Brain pericyte (primary cell): ENCODE data around the gene TSC22D3.

Source experiments
- DNase-seq: peaks from one replicate; pipeline ENCODE4 v3.0.0-alpha.2; 2012; ENCODE audit warnings: low read depth, low spot score

TSC22D3 gene

GRCh38 chrX:107730991-107731766 is 44.4 kb downstream of the TSC22D3 start:
- DNase-seq: no peak

DNA sequence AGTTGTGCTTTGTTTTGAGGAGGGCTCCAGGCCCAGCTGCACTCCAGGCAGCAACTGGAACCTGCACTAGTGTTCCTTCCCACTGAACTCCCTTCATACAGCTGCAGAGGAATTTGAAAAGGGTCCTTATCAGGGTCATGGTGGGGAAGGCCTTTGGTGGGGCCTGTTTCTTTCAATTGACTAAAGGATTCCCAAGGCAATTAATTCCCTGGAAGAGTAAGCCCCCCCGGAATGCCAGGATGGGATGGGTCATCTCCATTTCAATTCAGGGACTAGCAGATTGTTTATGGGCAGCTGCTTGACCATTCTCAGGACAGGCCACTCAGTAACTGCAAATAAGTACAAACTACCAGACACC is 45.3 kb downstream of the TSC22D3 start:
- no peak for DNase-seq

DNA sequence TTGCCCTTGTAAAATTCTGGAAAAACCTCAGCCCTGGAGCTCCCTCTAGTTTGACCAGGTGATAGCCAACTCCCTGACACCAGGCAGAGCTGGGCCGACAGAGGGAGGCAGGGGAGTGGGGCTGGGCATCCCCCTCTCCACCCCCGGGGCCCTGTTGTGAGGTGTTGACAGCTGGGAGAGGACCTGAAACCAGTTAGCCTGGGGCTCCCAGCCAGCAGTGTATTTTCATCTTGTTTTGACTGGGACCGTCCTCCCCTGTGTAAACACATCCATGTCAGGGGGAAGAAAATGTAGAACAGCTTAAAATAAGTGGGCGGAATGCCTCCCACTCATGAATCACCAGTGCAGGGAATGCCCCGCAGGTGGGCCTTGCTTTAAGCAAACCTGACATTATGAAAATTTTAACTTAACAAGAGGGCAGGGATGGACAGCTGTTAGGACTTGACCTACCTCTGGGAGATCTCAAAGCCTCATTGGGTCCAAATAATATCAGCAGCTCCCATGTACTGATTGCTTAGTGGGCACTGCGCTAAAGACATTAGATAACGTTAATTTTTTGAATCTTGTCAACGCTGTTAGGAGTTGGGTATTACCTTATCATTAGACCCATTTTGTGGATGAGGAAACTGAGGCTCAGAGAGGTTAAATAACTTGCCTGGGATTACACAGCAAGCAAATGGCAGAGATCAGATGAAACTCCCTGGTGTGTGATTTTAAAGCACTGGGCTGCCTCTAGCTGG is 45.9 kb downstream of the TSC22D3 start:
- no peak for DNase-seq

- DNase-seq: no peak
These were observed 47.1 kb downstream of the TSC22D3 start for GRCh38 chrX:107728371-107729099.

DNA sequence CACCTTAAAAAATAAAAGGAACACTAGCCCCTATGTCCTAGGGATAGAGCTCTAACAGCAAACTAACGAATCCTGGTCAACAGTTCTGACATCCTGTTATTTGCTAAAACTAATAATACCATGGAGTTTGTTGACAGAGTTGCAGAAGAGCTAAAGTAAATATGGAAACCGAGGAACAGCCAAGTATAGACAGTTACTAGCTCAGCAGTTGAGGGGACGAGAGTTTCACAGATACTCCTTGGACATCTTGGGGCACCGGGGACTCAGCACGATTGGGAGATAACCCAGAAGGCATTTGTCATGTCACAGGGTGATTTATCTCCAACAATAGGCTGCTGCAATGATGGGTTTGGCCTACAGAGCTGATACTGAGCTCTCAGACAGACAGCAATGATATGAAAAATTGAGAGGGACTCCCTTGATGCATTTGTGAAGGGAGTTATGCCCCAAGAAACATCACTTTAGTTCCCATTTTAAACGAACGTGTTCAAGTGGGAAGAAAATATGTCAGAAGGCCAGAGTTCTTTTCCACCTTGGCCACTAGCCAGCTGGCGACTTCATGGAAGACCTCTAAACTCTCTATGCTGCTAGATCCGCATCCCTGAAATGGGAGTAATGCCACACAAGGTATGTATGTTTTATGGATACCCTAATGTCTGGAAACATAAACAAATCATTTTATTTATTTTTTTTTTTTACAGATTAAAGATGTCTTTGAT is 48.6 kb downstream of the TSC22D3 start:
- DNase-seq: no peak

DNA sequence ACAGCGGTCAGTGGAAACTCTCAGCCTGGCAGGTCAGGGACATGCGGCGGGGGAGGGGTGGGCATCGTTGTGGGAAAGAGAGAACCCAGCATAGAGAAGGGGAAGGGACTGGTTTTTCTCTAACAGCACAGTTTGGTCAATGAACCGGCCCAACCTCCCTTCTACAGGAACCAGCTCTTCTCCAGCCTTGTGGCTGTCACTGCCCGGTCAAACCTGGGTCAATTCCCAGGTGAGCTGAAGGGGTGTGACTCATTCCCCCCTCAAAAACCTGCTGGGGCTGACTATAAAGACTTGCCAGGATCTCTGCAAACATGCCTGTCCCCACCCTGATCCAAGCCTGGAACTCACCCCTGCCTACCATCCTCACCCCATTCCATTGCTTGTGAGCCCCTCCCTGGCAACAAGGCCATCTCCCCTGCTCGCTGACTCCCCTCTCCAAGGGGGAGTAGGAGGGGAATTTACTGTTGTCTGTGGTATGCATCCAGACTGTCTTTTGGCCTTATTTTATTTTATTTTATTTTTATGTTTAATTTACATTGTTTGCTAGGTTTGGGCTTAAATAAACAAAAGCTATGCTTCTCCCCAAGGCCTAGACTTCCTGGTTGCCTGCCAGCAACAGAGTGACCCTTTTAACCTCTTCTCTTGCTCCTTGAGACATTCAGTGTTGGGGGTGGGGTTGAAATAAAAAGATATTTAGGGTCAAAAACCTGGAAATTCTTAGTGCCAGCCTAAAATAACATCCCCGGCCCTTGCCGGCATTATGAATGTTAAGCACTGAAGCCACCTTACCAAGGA is 49.6 kb downstream of the TSC22D3 start:
- no peak for DNase-seq

- DNase-seq: no peak
These were observed 50.9 kb downstream of the TSC22D3 start for GRCh38 chrX:107724653-107725052.

DNA sequence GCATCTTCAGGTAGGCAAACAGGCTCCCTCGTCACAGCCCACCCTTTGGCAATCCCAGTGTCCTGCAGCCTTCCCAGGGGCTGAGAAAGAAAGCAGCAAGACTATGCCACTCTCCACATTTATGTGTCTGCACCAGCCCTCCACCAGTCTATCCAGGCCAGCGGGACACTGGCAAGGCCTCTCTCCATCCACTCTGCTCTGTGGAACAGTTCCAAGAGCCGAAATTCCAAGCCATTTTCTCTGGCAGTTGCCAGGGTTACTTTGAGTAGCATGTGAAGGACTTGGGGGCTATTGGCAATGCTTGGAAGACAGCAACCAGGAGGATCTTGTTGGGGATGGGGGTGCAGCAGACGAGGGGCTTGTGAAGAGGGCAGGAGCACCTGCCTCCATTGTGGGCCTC is 52.1 kb downstream of the TSC22D3 start:
- no peak for DNase-seq

GRCh38 chrX:107721966-107722707 is 53.5 kb downstream of the TSC22D3 start:
- DNase-seq: no peak

DNA sequence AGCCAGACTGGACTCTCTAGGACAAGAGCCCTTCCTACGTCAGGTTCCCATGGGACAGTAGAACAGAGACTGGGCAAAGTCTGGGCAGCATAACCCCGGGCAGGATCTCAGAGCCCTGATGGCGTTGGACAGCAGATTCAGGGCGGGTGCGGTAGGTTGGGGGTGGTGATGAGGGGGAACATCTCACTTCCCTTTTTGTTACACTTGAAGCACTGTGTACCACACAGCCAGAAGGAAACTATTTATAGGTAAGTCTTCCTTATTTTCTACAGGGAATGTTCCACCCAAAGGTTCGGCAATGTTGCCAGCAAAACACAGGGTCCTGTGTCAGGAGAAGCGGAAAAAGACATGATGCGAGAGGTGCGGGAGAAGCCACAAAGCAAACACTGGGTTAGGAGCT is 54.3 kb downstream of the TSC22D3 start:
- DNase-seq: no peak

- DNase-seq: no peak
These were observed 57.4 kb downstream of the TSC22D3 start for GRCh38 chrX:107718156-107718621.

- no peak for DNase-seq
These were observed 58.5 kb downstream of the TSC22D3 start for GRCh38 chrX:107716816-107717700.

- no peak for DNase-seq
These were observed 59.4 kb downstream of the TSC22D3 start for GRCh38 chrX:107716118-107716684.

- no peak for DNase-seq
These were observed 60.1 kb downstream of the TSC22D3 start for GRCh38 chrX:107715331-107716117.

DNA sequence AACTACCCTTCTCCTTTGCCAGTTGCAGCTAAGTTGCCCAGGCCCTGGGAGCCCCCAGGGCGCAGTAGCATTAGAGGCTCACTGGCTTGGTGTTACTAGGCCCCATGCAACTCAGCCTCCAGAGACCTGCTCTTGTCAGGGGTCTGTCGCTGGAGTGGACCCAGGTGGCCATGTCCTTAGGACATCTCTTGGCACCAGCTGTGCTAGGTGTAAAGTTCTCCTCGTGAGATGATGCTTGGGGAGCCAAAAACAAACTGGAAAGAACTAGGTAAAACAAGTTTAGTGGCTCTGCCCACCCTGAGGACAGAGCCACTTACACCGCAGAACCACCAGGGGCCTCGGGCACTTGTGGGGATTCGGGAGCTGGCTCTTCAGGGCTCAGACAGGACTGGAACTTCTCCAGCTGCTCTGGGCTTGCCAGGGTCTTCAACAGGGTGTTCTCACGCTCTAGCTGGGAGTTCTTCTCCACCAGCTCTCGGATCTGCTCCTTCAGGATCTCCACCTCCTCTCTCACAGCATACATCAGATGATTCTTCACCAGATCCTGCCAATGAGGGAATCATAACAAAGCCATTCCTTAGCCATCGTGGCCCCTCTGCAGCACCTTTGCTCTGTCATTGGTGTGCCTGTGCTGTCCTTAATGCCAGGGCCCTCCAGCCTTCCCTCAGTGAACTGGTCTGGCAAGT is 61.2 kb downstream of the TSC22D3 start:
- DNase-seq: no peak

DNA sequence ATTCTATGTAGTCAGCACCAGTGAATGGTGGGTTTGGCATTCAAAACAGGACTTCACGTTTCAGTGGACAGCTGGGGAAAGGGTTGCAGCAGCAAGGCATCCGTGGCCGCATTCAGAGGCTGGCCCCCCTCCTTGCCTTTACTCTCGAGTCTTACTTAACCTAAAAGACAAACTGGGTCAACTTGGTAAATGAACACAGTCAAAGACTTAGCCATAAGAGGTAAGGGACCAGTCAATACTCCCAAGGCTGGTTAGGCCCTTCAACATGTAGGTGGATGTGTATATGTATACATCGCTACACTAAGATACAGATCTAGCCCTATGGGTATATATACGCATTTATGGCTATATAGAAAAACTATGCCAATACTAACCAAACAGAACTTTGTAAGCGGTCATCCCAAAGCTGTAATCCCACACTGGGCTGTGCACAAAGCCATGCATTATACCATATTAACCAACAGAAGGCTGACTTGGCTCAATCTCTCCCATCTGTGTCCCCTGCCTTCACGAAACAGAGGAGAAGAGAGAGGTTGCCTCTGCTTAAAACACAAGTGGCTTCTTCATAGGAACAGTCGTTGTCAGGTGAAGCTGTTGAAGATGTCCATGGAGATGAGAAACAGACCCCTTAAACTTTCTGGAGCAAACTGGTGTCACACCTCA is 61.9 kb downstream of the TSC22D3 start:
- DNase-seq: no peak

GRCh38 chrX:107713203-107713542 is 62.4 kb downstream of the TSC22D3 start:
- no peak for DNase-seq
